GM12878 (cell line): Measurements from ENCODE around the gene TK1. TPM values are rescaled to one million over a fixed set of nuclear protein-coding genes. Genes with fewer than 3 reads are reported as not detected.

ENCODE experiments used
- ETV6 ChIP-seq, 2 experiments: fragments of 450-650 bp in 1 of 2; IDR thresholded peaks in 1 of 2; conservative IDR thresholded peaks in 1 of 2; 2 replicates each; pipeline ENCODE4 v1.6.1; 2014; ENCODE audit warnings: antibody characterized with exemption in 1 of 2, borderline replicate concordance in 1 of 2, low read depth in 1 of 2, mild to moderate bottlenecking in 1 of 2, moderate library complexity in 1 of 2
- NFXL1 ChIP-seq: fragments of 450-650 bp; IDR thresholded peaks from 2 replicates; pipeline ENCODE4 v1.6.1; 2017; ENCODE audit warnings: antibody characterized with exemption, mild to moderate bottlenecking, borderline replicate concordance
- PRDM15 ChIP-seq: fragments of 450-650 bp; formaldehyde crosslinking; IDR thresholded peaks from 2 replicates; pipeline ENCODE4 v1.4.0; 2020; ENCODE audit warnings: mild to moderate bottlenecking, moderate library complexity
- RB1 ChIP-seq: fragments of 450-650 bp; formaldehyde crosslinking; IDR thresholded peaks from 2 replicates; pipeline ENCODE4 v1.6.1; 2017; ENCODE audit warnings: mild to moderate bottlenecking, borderline replicate concordance
- polyA plus RNA-seq, 11 experiments: library from polyadenylated mRNA; depleted of rRNA in 4 of 11; unstranded in 6 of 11; stranded (reverse) in 5 of 11; fragments of >200 nt; fragmentation: Nextera tagmentation in 4 of 11; fragmentation: Illumina TruSeq in 1 of 11; extraction: Ambion mirVana in 4 of 11; extraction: Trizol in 1 of 11; gene quantifications; 1 replicate in 1 of 11; 2 replicates in 10 of 11; pipeline versions ENCODE4 v1.2.1 to v1.2.3, GENCODE V29; 2011 to 2016; ENCODE audit warnings: inconsistent platforms in 2 of 11, missing spikeins in 2 of 11, low read depth in 1 of 11
- total RNA-seq, 4 experiments: library from RNA; depleted of rRNA in 3 of 4; stranded (reverse); fragments of >200 nt in 3 of 4; fragmentation: Illumina TruSeq in 1 of 4; extraction: Trizol in 1 of 4; gene quantifications; 2 replicates each; pipeline versions ENCODE4 v1.2.1 to v1.2.3, GENCODE V29; 2013 to 2021

TK1 gene
- total and polyA plus RNA-seq, 10 of the 15 experiments (the other 5 are each of a cell fraction or from before 2014, with no cell fraction given) = 4.6 to 175 (median 77.9) TPM

- no peak for TF ChIP-seq PRDM15 (CRISPR knock-in tag)
- no peak for TF ChIP-seq NFXL1
- no peak for TF ChIP-seq RB1
- TF ChIP-seq ETV6 (conservative IDR thresholded peaks at IDR 0.05 in 1 of 2, IDR thresholded peaks at IDR 0.05 in 1 of 2; ENCODE audit: borderline replicate concordance in 1 of 2, low read depth in 1 of 2) = no peak
Measured at GRCh38 chr17:78170692-78171590, 15.9 kb downstream of the TK1 start (continued).
